ENCODE measurements around the gene MAMDC4. TPM values are rescaled to one million over a fixed set of nuclear protein-coding genes. Genes with fewer than 3 reads are reported as not detected.

Gene MAMDC4
- total and polyA plus RNA-seq, 2 of the 13 experiments (the other 11 are each of a cell fraction or from before 2014, with no cell fraction given): 6.0 to 6.8 TPM

DNA sequence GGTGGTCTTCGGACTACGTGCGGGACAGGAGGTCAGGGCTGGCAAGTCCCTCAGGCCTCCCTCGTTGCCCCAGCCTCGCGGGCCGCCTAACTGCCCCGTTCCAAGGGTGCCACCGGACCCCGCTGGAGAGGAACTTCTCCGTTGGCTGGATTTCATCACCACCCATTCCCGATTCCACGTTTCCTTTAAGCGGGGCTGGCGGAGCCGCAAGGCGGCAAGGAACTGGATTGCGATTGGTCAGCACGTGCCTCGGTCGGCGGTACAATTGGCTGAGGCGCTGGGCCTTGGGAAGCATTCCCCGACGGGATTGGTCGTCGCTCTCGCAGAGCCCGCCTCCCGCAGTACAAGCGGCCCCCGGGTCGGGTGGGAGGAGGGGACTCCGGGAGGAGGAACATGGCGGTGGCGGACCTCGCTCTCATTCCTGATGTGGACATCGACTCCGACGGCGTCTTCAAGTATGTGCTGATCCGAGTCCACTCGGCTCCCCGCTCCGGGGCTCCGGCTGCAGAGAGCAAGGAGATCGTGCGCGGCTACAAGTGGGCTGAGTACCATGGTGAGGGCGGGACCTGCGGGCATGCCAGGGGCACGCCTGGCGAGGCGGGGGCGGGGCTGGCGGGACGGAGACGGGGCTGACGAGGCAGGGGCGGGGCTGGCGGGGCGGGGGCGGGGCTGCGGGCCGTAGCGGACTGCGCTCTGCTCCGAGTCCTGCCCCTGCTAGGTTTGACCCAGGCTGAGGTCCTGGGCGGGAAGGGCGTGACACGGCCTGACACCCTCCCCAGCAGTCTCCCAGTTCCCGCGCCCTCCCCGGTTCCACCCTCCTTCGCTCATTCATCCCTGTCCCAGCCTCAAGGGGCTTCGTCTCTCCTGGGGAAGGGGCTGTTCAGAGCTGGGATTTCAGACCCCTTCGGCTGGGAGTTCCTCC, 2.8 kb upstream of the MAMDC4 start, which contains the start of gene PHPT1 (continued):
- TF ChIP-seq ARID4A (CRISPR knock-in tag; IDR thresholded peaks at IDR 0.05; ENCODE audit: borderline replicate concordance) (peak; percentile 80), ZBTB1 (CRISPR knock-in tag; IDR thresholded peaks at IDR 0.05; ENCODE audit: borderline replicate concordance) (no peak), ZNF652 (CRISPR knock-in tag; IDR thresholded peaks at IDR 0.05; ENCODE audit: borderline replicate concordance, low read depth) (no peak), NR0B2 (CRISPR knock-in tag; IDR thresholded peaks at IDR 0.05) (peak; percentile 52), NRL (CRISPR knock-in tag; IDR thresholded peaks at IDR 0.05; ENCODE audit: borderline replicate concordance) (peak; percentile 69; the same call in 1 of the 2 replicates), THAP7 (CRISPR knock-in tag; IDR thresholded peaks at IDR 0.05) (no peak), HNF4G (IDR thresholded peaks at IDR 0.05; ENCODE audit: borderline replicate concordance, low read depth, low read length) (no peak), HNF4G (CRISPR knock-in tag; IDR thresholded peaks at IDR 0.05; ENCODE audit: borderline replicate concordance, low read depth) (no peak), ZNF782 (CRISPR knock-in tag; IDR thresholded peaks at IDR 0.05; ENCODE audit: borderline replicate concordance) (no peak), ZNF10 (CRISPR knock-in tag; IDR thresholded peaks at IDR 0.05; ENCODE audit: borderline replicate concordance, low read depth) (no peak), NPAS2 (CRISPR knock-in tag; IDR thresholded peaks at IDR 0.05; ENCODE audit: borderline replicate concordance) (no peak)
- TF ChIP-seq, protein P1, sequence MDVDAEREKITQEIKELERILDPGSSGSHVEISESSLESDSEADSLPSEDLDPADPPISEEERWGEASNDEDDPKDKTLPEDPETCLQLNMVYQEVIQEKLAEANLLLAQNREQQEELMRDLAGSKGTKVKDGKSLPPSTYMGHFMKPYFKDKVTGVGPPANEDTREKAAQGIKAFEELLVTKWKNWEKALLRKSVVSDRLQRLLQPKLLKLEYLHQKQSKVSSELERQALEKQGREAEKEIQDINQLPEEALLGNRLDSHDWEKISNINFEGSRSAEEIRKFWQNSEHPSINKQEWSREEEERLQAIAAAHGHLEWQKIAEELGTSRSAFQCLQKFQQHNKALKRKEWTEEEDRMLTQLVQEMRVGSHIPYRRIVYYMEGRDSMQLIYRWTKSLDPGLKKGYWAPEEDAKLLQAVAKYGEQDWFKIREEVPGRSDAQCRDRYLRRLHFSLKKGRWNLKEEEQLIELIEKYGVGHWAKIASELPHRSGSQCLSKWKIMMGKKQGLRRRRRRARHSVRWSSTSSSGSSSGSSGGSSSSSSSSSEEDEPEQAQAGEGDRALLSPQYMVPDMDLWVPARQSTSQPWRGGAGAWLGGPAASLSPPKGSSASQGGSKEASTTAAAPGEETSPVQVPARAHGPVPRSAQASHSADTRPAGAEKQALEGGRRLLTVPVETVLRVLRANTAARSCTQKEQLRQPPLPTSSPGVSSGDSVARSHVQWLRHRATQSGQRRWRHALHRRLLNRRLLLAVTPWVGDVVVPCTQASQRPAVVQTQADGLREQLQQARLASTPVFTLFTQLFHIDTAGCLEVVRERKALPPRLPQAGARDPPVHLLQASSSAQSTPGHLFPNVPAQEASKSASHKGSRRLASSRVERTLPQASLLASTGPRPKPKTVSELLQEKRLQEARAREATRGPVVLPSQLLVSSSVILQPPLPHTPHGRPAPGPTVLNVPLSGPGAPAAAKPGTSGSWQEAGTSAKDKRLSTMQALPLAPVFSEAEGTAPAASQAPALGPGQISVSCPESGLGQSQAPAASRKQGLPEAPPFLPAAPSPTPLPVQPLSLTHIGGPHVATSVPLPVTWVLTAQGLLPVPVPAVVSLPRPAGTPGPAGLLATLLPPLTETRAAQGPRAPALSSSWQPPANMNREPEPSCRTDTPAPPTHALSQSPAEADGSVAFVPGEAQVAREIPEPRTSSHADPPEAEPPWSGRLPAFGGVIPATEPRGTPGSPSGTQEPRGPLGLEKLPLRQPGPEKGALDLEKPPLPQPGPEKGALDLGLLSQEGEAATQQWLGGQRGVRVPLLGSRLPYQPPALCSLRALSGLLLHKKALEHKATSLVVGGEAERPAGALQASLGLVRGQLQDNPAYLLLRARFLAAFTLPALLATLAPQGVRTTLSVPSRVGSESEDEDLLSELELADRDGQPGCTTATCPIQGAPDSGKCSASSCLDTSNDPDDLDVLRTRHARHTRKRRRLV (CRISPR knock-in tag; IDR thresholded peaks at IDR 0.05): peak; percentile 15; the same call in 1 of the 2 replicates
- TF ChIP-seq, protein P2, sequence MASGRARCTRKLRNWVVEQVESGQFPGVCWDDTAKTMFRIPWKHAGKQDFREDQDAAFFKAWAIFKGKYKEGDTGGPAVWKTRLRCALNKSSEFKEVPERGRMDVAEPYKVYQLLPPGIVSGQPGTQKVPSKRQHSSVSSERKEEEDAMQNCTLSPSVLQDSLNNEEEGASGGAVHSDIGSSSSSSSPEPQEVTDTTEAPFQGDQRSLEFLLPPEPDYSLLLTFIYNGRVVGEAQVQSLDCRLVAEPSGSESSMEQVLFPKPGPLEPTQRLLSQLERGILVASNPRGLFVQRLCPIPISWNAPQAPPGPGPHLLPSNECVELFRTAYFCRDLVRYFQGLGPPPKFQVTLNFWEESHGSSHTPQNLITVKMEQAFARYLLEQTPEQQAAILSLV (CRISPR knock-in tag; IDR thresholded peaks at IDR 0.05; ENCODE audit: borderline replicate concordance): no peak
